ENCODE measurements around the gene CIRBP. TPM values are rescaled to one million over a fixed set of nuclear protein-coding genes. Genes with fewer than 3 reads are reported as not detected.

The CIRBP gene
- total RNA-seq, 1 experiment from 2014 or later: 331 TPM

DNA sequence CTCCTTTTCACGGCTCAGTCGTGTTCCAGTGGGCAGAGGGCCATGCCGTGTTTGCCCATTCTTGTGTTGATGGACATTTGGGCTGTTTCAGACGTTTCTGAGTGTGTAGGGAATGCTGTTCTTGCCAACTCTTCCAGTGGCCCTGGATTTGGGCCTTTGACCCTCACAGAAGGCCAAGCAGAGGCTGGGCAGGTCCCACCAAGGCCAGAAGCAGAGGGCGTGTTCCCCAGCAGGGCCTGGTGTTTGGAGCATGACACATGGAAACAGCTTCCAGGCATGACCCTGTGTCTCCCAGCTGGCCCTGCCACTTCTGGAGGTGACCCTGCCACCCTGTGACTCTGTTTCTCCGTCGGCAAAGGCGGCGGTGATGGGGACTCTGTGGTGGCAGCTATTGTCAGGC lies 52.4 kb downstream of the CIRBP start:
- no peak for TF ChIP-seq CTCF (IDR thresholded peaks at IDR 0.05; ENCODE audit: insufficient read depth in 1 of 2, low read depth in 1 of 2, low read length in 1 of 2, severe bottlenecking in 1 of 2, unreplicated experiment in 1 of 2)
- peaks cover 14% of the 10 kb centered on the region for H3K4me1 Mint-ChIP-seq (ENCODE audit: low read depth, unreplicated experiment)
- H3K27ac Mint-ChIP-seq (ENCODE audit: unreplicated experiment): peak overlapping the region; percentile 76
- intact Hi-C loops (cut with micrococcal nuclease; ENCODE audit: unreplicated experiment): no loop called here
- no peaks in the 10 kb centered on the region for H3K9me3 ChIP-seq
- DNase-seq: no peak
- peaks cover 11% of the 10 kb centered on the region; the same call in 1 of the 2 replicates for H3K4me1 ChIP-seq
- H3K9me3 Mint-ChIP-seq (ENCODE audit: unreplicated experiment): no peaks in the 10 kb centered on the region
- ChIA-PET CTCF (interaction anchor here (0.6 kb wide), 1 partner anchor 27 kb away, joined by 3 read pairs; no protein-coding TSS in a partner anchor), POLR2A (no interaction called here)
- H3K27me3 Mint-ChIP-seq (ENCODE audit: insufficient read depth, unreplicated experiment): no peaks in the 10 kb centered on the region
- H3K4me3 Mint-ChIP-seq (ENCODE audit: unreplicated experiment): no peak overlapping the region
- H3K36me3 Mint-ChIP-seq (ENCODE audit: insufficient read depth, unreplicated experiment): peaks cover 7% of the 10 kb centered on the region
- H3K4me3 ChIP-seq (ENCODE audit: low read depth, low read length): no peak overlapping the region
- no peaks in the 10 kb centered on the region for H3K36me3 ChIP-seq (ENCODE audit: control insufficient read depth, insufficient read depth, low read length)
- no TSS peak for BruUV-seq (replicated peaks)
- H3K27me3 ChIP-seq (replicated peaks; ENCODE audit: control insufficient read depth, insufficient read depth, low read length): no peaks in the 10 kb centered on the region

- Histone ChIP-seq H3K4me1 (peaks cover 11% of the 10 kb centered on the region; the same call in 1 of the 2 replicates), H3K4me3 (ENCODE audit: low read depth, low read length) (no peak overlapping the region), H3K36me3 (ENCODE audit: control insufficient read depth, insufficient read depth, low read length) (no peaks in the 10 kb centered on the region), H3K27me3 (replicated peaks; ENCODE audit: control insufficient read depth, insufficient read depth, low read length) (no peaks in the 10 kb centered on the region), H3K9me3 (no peaks in the 10 kb centered on the region)
- Mint-ChIP-seq H3K27ac (ENCODE audit: unreplicated experiment) (peak overlapping the region; percentile 20), H3K36me3 (ENCODE audit: insufficient read depth, unreplicated experiment) (peaks cover 7% of the 10 kb centered on the region), H3K9me3 (ENCODE audit: unreplicated experiment) (no peaks in the 10 kb centered on the region), H3K27me3 (ENCODE audit: insufficient read depth, unreplicated experiment) (no peaks in the 10 kb centered on the region), H3K4me3 (ENCODE audit: unreplicated experiment) (peak overlapping the region; percentile 11), H3K4me1 (ENCODE audit: low read depth, unreplicated experiment) (peaks cover 14% of the 10 kb centered on the region)
- no peak for DNase-seq
- no TSS peak for BruUV-seq (replicated peaks)
- ChIA-PET CTCF (no interaction called here), POLR2A (no interaction called here)
- no peak for TF ChIP-seq CTCF (IDR thresholded peaks at IDR 0.05; ENCODE audit: insufficient read depth in 1 of 2, low read depth in 1 of 2, low read length in 1 of 2, severe bottlenecking in 1 of 2, unreplicated experiment in 1 of 2)
- intact Hi-C loops (cut with micrococcal nuclease; ENCODE audit: unreplicated experiment): no loop called here
Measured at GRCh38 chr19:1322198-1322981, 53.3 kb downstream of the CIRBP start.

- H3K4me1 ChIP-seq: peaks cover 11% of the 10 kb centered on the region; the same call in 1 of the 2 replicates
- H3K4me3 Mint-ChIP-seq (ENCODE audit: unreplicated experiment): peak overlapping the region; percentile 73
Measured at GRCh38 chr19:1324249-1324805, 55.2 kb downstream of the CIRBP start.

More at GRCh38 chr19:1324249-1324805, 55.2 kb downstream of the CIRBP start:
- BruUV-seq (replicated peaks): no TSS peak
- Mint-ChIP-seq H3K27ac (ENCODE audit: unreplicated experiment) (peak overlapping the region; percentile 94), H3K9me3 (ENCODE audit: unreplicated experiment) (no peaks in the 10 kb centered on the region), H3K27me3 (ENCODE audit: insufficient read depth, unreplicated experiment) (no peaks in the 10 kb centered on the region), H3K36me3 (ENCODE audit: insufficient read depth, unreplicated experiment) (peaks cover 7% of the 10 kb centered on the region), H3K4me1 (ENCODE audit: low read depth, unreplicated experiment) (peaks cover 14% of the 10 kb centered on the region)
- intact Hi-C loops (cut with micrococcal nuclease; ENCODE audit: unreplicated experiment): no loop called here
- H3K27me3 ChIP-seq (replicated peaks; ENCODE audit: control insufficient read depth, insufficient read depth, low read length): no peaks in the 10 kb centered on the region
- no peaks in the 10 kb centered on the region for H3K9me3 ChIP-seq
- no peaks in the 10 kb centered on the region for H3K36me3 ChIP-seq (ENCODE audit: control insufficient read depth, insufficient read depth, low read length)
- ChIA-PET POLR2A (interaction anchor here (1.1 kb wide), 1 partner anchor 55 kb away, joined by 3 read pairs; the partner anchor contains the start of gene CIRBP), CTCF (no interaction called here)
- DNase-seq: no peak
- peak overlapping the region; percentile 57 for H3K4me3 ChIP-seq (ENCODE audit: low read depth, low read length)
- no peak for TF ChIP-seq CTCF (IDR thresholded peaks at IDR 0.05; ENCODE audit: insufficient read depth in 1 of 2, low read depth in 1 of 2, low read length in 1 of 2, severe bottlenecking in 1 of 2, unreplicated experiment in 1 of 2)

Other genes with a start within 250 kb of the CIRBP start
- 148 and 154 TPM in 2 replicates for gene TMEM259, start 248.2 kb upstream of the CIRBP start, total RNA-seq (2022)
- not detected in 2 replicates for gene RNU6-2, start 247.8 kb upstream of the CIRBP start, total RNA-seq (2022)
- 194 and 221 TPM in 2 replicates for gene CNN2, start 242.7 kb upstream of the CIRBP start, total RNA-seq (2022)
- gene ABCA7, start 229.2 kb upstream of the CIRBP start, total RNA-seq (2022): 43.5 and 45.9 TPM in 2 replicates
- gene ARHGAP45, start 202.2 kb upstream of the CIRBP start, total RNA-seq (2022): 38.6 and 43.3 TPM in 2 replicates
- 264 and 272 TPM in 2 replicates for gene POLR2E, start 174.0 kb upstream of the CIRBP start, total RNA-seq (2022)
- 500 and 546 TPM in 2 replicates for gene GPX4, start 165.3 kb upstream of the CIRBP start, total RNA-seq (2022)
- gene SBNO2, start 95.1 kb upstream of the CIRBP start, total RNA-seq (2022): 37.3 and 41.2 TPM in 2 replicates
- 56.7 and 58.1 TPM in 2 replicates for gene STK11, start 63.6 kb upstream of the CIRBP start, total RNA-seq (2022)
- 7.3 and 9.7 TPM in 2 replicates for gene CBARP, start 31.3 kb upstream of the CIRBP start, total RNA-seq (2022)
- gene ATP5F1D, start 27.6 kb upstream of the CIRBP start, total RNA-seq (2022): 126 and 140 TPM in 2 replicates
- gene MIDN, start 20.7 kb upstream of the CIRBP start, total RNA-seq (2022): 125 and 128 TPM in 2 replicates
- 51.0 and 56.3 TPM in 2 replicates for gene FAM174C, start 6.2 kb downstream of the CIRBP start, total RNA-seq (2022)
- gene EFNA2, start 16.5 kb downstream of the CIRBP start, total RNA-seq (2022): 18.6 and 20.6 TPM in 2 replicates
- gene NDUFS7, start 114.6 kb downstream of the CIRBP start, total RNA-seq (2022): 111 and 114 TPM in 2 replicates
- gene GAMT, start 132.2 kb downstream of the CIRBP start, total RNA-seq (2022): 67.3 and 75.7 TPM in 2 replicates
- 165 and 180 TPM in 2 replicates for gene DAZAP1, start 138.3 kb downstream of the CIRBP start, total RNA-seq (2022)
- 1,192 and 1,341 TPM in 2 replicates for gene RPS15, start 169.1 kb downstream of the CIRBP start, total RNA-seq (2022)
- 9.5 and 11.3 TPM in 2 replicates for gene APC2, start 180.8 kb downstream of the CIRBP start, total RNA-seq (2022)
- gene C19orf25, start 209.9 kb downstream of the CIRBP start, total RNA-seq (2022): 41.9 and 45.4 TPM in 2 replicates
- 6.4 and 9.8 TPM in 2 replicates for gene PCSK4, start 221.0 kb downstream of the CIRBP start, total RNA-seq (2022)
- 50.2 and 61.5 TPM in 2 replicates for gene REEP6, start 221.8 kb downstream of the CIRBP start, total RNA-seq (2022)
- 23.9 and 26.2 TPM in 2 replicates for gene ADAMTSL5, start 243.7 kb downstream of the CIRBP start, total RNA-seq (2022)